IMR-90 (cell line): ENCODE results near the gene EHBP1.

ENCODE experiments used
- BHLHE40 ChIP-seq: fragments of 150-350 bp; IDR thresholded peaks from 2 replicates; pipeline ENCODE4 v1.6.1; 2016; ENCODE audit warnings: mild to moderate bottlenecking, low read depth, low read length
- CEBPB ChIP-seq: IDR thresholded peaks from 2 replicates; pipeline ENCODE4 v1.6.1; 2012; ENCODE audit warnings: low read depth, low read length, improper control_type of control experiment
- CTCF ChIP-seq: conservative IDR thresholded peaks from 2 replicates; pipeline ENCODE4 v1.5.1; 2012; ENCODE audit warnings: mild to moderate bottlenecking, low read depth, low read length, improper control_type of control experiment
- FOS ChIP-seq: fragments of 150-350 bp; IDR thresholded peaks from 2 replicates; pipeline ENCODE4 v1.6.1; 2016; ENCODE audit warnings: low read depth, low read length
- MXI1 ChIP-seq: IDR thresholded peaks from 2 replicates; pipeline ENCODE4 v1.6.1; 2012; ENCODE audit warnings: low read depth, mild to moderate bottlenecking, low read length, moderate library complexity, borderline replicate concordance
- NFE2L2 ChIP-seq: fragments of 150-350 bp; IDR thresholded peaks from 2 replicates; pipeline ENCODE4 v1.6.1; 2016; ENCODE audit warnings: low read depth, mild to moderate bottlenecking, low read length
- POLR2A ChIP-seq: IDR thresholded peaks from 2 replicates; pipeline ENCODE4 v1.6.1; 2012; ENCODE audit warnings: mild to moderate bottlenecking, low read depth, low read length
- RAD21 ChIP-seq: IDR thresholded peaks from 2 replicates; pipeline ENCODE4 v1.6.1; 2012; ENCODE audit warnings: low read length, improper control_type of control experiment
- RCOR1 ChIP-seq: IDR thresholded peaks from 2 replicates; pipeline ENCODE4 v1.6.1; 2012; ENCODE audit warnings: mild to moderate bottlenecking, low read length, improper control_type of control experiment; ENCODE audit not compliant: insufficient replicate concordance
- SMC3 ChIP-seq: fragments of 150-350 bp; IDR thresholded peaks from 2 replicates; pipeline ENCODE4 v1.6.1; 2016; ENCODE audit warnings: low read depth, mild to moderate bottlenecking, antibody characterized with exemption, low read length, moderate library complexity
- TF ChIP-seq, protein P1 (sequence below): fragments of 150-350 bp; IDR thresholded peaks from 2 replicates; pipeline ENCODE4 v1.6.1; 2016; ENCODE audit warnings: low read depth, mild to moderate bottlenecking, low read length, moderate library complexity, borderline replicate concordance

DNA sequence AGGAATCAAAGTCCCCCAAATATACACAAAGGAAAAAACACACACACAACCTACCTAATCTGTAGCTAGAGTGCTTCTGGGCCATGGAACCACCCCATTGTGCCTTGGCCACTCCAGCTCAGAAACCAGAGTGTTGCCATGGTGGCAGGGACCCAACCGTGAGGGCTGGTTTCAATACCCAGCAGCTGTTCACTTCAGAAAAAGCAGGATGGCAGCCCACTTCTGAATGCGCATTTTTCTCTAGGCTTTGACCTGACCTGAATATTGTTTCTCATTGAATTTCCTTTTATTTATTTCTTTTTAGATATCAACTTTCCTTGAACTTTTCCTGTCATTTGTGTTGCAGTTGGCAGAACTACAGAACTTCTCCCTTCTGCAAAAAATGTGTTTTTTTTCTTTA, 43.0 kb upstream of the EHBP1 start:
- TF ChIP-seq, protein P1, sequence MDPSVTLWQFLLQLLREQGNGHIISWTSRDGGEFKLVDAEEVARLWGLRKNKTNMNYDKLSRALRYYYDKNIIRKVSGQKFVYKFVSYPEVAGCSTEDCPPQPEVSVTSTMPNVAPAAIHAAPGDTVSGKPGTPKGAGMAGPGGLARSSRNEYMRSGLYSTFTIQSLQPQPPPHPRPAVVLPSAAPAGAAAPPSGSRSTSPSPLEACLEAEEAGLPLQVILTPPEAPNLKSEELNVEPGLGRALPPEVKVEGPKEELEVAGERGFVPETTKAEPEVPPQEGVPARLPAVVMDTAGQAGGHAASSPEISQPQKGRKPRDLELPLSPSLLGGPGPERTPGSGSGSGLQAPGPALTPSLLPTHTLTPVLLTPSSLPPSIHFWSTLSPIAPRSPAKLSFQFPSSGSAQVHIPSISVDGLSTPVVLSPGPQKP = no peak
- no peak for TF ChIP-seq POLR2A
- TF ChIP-seq CTCF = no peak
- no peak for TF ChIP-seq FOS
- no peak for TF ChIP-seq NFE2L2
- no peak for TF ChIP-seq MXI1
- no peak for TF ChIP-seq RAD21
- no peak for TF ChIP-seq SMC3
- no peak for TF ChIP-seq RCOR1
- TF ChIP-seq CEBPB = no peak
- no peak for TF ChIP-seq BHLHE40
